Muscle of leg (tissue), 11 donors: ENCODE data around the gene ZNF407. TPM values are rescaled to one million over a fixed set of nuclear protein-coding genes. Genes with fewer than 3 reads are reported as not detected.

Source experiments
- DNase-seq: peaks from one replicate; pipeline ENCODE4 v3.0.0; 2013
- H3K27ac ChIP-seq: one replicate; pipeline ENCODE4 v1.5.1; 2013; ENCODE audit warnings: mild to moderate bottlenecking, low read length, control low read depth
- H3K27me3 ChIP-seq: one replicate; pipeline ENCODE4 v1.6.1; 2013; ENCODE audit warnings: low read length; ENCODE audit not compliant: control insufficient read depth, insufficient read depth
- H3K36me3 ChIP-seq: one replicate; pipeline ENCODE4 v1.6.1; 2013; ENCODE audit warnings: low read length; ENCODE audit not compliant: control insufficient read depth, insufficient read depth
- H3K4me1 ChIP-seq: one replicate; pipeline ENCODE4 v1.6.1; 2013; ENCODE audit warnings: low read length; ENCODE audit not compliant: control insufficient read depth, insufficient read depth
- H3K4me3 ChIP-seq: one replicate; pipeline ENCODE4 v1.5.1; 2013; ENCODE audit warnings: low read length, control low read depth
- H3K9me3 ChIP-seq: replicated peaks from 2 replicates; pipeline ENCODE4 v1.6.1; 2013; ENCODE audit warnings: low read depth, low read length; ENCODE audit not compliant: control insufficient read depth
- WGBS: methylation state at CpG from one replicate; pipeline ENCODE4 v1.1.5; 2013; ENCODE audit warnings: missing lambda C conversion rate; ENCODE audit not compliant: insufficient coverage; 5-methylcytosine and 5-hydroxymethylcytosine counted together
- polyA plus RNA-seq, 8 donors: library from polyadenylated mRNA; unstranded; fragments of 120-200 nt; gene quantifications; one replicate each; pipeline versions ENCODE4 v1.2.1 to v1.2.3, GENCODE V29; 2013; ENCODE audit warnings: inconsistent platforms in 1 of 8, low replicate concordance in 1 of 8; ENCODE audit not compliant: insufficient read length in 8 of 8, insufficient read depth in 1 of 8
- total RNA-seq: library from RNA; stranded (reverse); fragments of 120-200 nt; gene quantifications from one replicate; pipeline ENCODE4 v1.2.4, GENCODE V29; 2013

Gene ZNF407
- total and polyA plus RNA-seq, 9 donors, result 5.3 to 10.7 (median 6.4) TPM

DNA sequence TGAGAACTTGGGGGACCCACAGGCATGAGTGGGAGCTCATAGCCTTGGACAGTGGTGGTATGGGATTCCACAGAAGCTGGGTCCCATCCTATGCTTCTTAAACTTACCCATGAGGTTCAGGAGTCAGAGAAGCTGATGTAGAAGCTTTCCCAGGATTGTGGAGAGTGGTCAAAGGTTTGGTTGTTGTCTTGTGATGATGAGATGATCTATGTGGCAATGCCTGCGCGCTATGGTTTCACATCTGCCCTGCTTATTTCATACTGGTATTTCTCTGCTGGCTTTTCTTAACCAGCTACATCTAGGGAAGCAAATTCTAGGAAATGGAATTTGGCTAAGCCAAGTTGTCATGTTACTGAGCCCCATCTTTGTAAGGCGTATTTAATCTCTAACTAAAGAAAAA is 168.6 kb downstream of the ZNF407 start:
- no peak overlapping the region for H3K4me3 ChIP-seq
- no peaks in the 10 kb centered on the region for H3K36me3 ChIP-seq
- H3K27me3 ChIP-seq, result no peaks in the 10 kb centered on the region
- H3K9me3 ChIP-seq, result no peaks in the 10 kb centered on the region
- no peak overlapping the region for H3K27ac ChIP-seq
- no peak for DNase-seq
- no peaks in the 10 kb centered on the region for H3K4me1 ChIP-seq
- no CpG with 5 or more reads among the region's 3 CpGs for WGBS

GRCh38 chr18:74768096-74768495 is 170.4 kb downstream of the ZNF407 start:
- no peak overlapping the region for H3K27ac ChIP-seq
- no peaks in the 10 kb centered on the region for H3K27me3 ChIP-seq
- no peaks in the 10 kb centered on the region for H3K9me3 ChIP-seq
- no peak overlapping the region for H3K4me3 ChIP-seq
- no peaks in the 10 kb centered on the region for H3K4me1 ChIP-seq
- no peak for DNase-seq
- no CpG with 5 or more reads among the region's 2 CpGs for WGBS
- H3K36me3 ChIP-seq, result no peaks in the 10 kb centered on the region

- no peak overlapping the region for H3K27ac ChIP-seq
- H3K36me3 ChIP-seq, result no peaks in the 10 kb centered on the region
- H3K4me1 ChIP-seq, result no peaks in the 10 kb centered on the region
- no peak overlapping the region for H3K4me3 ChIP-seq
- WGBS, result 80% methylated on average over 1 of the region's 3 CpGs
- no peaks in the 10 kb centered on the region for H3K9me3 ChIP-seq
- no peak for DNase-seq
- no peaks in the 10 kb centered on the region for H3K27me3 ChIP-seq
Measured at GRCh38 chr18:74773171-74773624, 175.5 kb downstream of the ZNF407 start.

DNA sequence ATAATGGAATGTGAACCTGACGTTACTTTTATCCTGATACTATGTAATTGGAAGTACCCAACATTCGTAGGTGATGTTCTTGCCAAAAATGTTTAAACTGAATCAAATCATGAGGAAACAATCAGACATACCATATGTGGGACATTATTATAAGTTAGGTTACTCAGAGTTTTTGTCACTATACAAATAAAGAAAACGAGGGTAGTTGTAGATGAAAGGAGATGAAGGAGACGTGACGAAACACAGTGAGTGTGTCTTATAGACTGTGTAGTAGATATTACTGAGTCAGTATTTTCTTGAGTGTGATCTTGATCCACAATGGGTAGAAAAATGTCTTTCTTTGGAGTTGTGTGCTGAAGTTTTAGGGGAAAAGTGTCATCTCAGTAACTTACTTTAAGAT is 176.8 kb downstream of the ZNF407 start:
- Histone ChIP-seq H3K36me3 (no peaks in the 10 kb centered on the region), H3K27me3 (no peaks in the 10 kb centered on the region), H3K27ac (no peak overlapping the region), H3K9me3 (no peaks in the 10 kb centered on the region), H3K4me3 (no peak overlapping the region), H3K4me1 (no peaks in the 10 kb centered on the region)
- 94% methylated on average over 3 of the region's 5 CpGs for WGBS
- DNase-seq, result no peak

DNA sequence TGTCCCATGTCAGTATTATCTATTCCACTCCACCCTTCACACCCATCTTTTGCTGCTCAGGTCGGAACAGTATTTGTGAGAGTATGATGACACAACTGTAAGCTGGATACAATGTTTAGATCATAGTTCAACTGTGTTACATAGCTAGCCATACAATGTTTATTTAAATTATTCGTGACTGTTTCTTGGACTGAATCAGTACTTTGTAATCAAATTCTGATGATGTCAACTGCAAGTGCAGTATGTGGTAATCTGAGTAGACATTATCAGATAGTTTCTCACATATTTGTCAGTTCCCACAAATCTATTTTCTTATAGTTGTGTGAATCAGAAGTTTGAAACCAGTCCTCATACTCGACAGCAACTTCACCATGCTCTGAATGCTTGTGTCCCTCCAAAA is 177.6 kb downstream of the ZNF407 start:
- Histone ChIP-seq H3K4me1 (no peaks in the 10 kb centered on the region), H3K27me3 (no peaks in the 10 kb centered on the region), H3K4me3 (no peak overlapping the region), H3K9me3 (no peaks in the 10 kb centered on the region), H3K27ac (no peak overlapping the region), H3K36me3 (no peaks in the 10 kb centered on the region)
- WGBS, result no CpG with 5 or more reads among the region's 3 CpGs
- no peak for DNase-seq

DNA sequence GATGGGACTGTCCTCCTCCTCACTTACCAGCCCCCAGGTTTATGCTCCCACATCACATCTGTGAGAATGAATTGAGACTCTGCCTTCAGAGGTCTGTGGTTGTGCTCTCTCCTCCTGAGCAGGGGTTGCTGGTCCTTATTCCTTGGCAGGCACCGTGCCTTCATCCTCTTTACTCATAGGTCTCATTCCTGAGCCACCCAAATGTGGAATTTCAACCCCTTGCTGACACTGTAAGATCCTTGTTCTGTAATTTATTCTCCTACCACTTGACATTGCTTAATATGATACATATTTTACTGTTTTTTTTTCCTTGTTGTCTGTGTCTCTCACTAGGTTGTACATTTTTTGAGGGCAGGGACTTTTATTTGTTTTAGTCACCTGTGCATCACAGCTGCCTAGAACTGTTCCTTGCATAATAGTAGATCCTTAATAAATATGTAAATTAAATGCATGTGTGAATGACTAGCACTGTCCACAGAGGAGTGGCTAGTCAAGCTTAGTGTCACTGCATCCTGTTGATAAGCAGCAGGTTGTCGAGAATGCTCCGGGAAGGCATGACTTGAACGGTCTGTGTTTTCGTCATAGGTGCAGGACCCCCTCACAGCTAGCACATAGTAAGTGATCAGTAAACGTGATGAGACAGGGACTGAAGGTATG is 180.6 kb downstream of the ZNF407 start:
- DNase-seq, result no peak
- Histone ChIP-seq H3K27ac (no peak overlapping the region), H3K27me3 (no peaks in the 10 kb centered on the region), H3K9me3 (no peaks in the 10 kb centered on the region), H3K4me3 (no peak overlapping the region), H3K4me1 (no peaks in the 10 kb centered on the region), H3K36me3 (no peaks in the 10 kb centered on the region)
- 80% methylated on average over 1 of the region's 6 CpGs for WGBS

DNA sequence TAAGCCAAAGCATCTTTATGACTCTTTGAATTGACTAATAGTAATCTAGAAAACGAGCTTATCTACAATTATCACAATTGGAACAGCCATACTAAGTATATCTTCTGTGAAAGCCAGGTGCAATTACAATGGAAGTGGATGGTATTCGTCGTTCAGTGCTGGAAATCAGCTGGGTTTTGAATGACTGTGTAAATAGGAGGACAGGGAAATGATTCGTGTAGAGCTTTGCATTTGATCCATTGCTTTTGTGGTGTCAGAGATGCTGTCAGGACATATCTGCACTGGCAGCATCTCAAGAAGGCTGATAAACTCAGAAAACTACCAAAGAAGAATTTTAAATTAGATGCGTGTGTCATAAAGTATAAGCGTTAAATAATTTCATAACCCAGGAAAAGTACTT is 187.1 kb downstream of the ZNF407 start:
- 61% methylated on average over 3 of the region's 6 CpGs for WGBS
- Histone ChIP-seq H3K4me3 (no peak overlapping the region), H3K27me3 (no peaks in the 10 kb centered on the region)

DNA sequence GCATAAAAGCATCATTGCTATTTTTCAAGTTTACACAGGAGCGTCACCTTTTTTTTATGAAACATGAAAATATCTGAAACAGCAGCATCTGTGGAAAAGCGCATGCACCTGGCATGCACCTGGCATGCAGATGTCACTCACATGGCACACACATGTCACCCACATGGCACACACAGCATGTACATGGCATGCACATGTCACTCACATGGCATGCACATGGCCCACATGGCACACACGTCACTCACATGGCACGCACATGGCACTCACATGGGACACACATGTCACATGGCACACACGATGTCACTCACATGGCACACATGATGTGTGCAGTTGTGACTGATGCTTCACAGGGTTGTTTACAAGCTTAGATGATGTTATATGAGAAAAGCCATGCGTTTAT is 188.0 kb downstream of the ZNF407 start:
- Histone ChIP-seq H3K36me3 (peaks cover 2% of the 10 kb centered on the region), H3K9me3 (no peaks in the 10 kb centered on the region), H3K27ac (no peak overlapping the region), H3K4me1 (no peaks in the 10 kb centered on the region), H3K27me3 (no peaks in the 10 kb centered on the region), H3K4me3 (no peak overlapping the region)
- DNase-seq, result no peak
- 95% methylated on average over 2 of the region's 6 CpGs for WGBS

More for the DNA sequence above, 187.1 kb downstream of the ZNF407 start:
- DNase-seq, result no peak
- Histone ChIP-seq H3K9me3 (no peaks in the 10 kb centered on the region), H3K27ac (no peak overlapping the region), H3K36me3 (peaks cover 2% of the 10 kb centered on the region), H3K4me1 (no peaks in the 10 kb centered on the region)

DNA sequence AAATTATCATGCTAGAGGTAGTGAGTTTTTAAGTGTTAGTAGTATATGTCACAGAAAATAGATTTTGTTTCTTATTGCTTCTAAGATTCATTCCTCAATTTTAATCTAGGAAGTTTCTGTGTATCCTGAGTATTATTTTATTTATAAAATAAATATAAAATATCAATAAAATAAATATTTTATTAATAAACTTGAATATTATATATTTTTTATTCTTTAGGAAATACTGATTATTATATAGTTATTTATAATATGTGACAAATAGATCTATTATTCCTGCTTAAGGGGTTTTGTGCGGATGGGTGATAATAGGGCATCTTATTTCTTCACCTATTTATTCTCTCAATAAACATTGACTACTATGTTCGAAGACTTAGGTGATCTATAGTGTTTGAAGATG is 191.0 kb downstream of the ZNF407 start:
- no peak for DNase-seq
- H3K4me1 ChIP-seq, result no peaks in the 10 kb centered on the region
- H3K4me3 ChIP-seq, result no peak overlapping the region
- no peaks in the 10 kb centered on the region for H3K9me3 ChIP-seq
- H3K36me3 ChIP-seq, result peaks cover 2% of the 10 kb centered on the region
- H3K27me3 ChIP-seq, result no peaks in the 10 kb centered on the region
- no CpG with 5 or more reads among the region's 2 CpGs for WGBS
- no peak overlapping the region for H3K27ac ChIP-seq

DNA sequence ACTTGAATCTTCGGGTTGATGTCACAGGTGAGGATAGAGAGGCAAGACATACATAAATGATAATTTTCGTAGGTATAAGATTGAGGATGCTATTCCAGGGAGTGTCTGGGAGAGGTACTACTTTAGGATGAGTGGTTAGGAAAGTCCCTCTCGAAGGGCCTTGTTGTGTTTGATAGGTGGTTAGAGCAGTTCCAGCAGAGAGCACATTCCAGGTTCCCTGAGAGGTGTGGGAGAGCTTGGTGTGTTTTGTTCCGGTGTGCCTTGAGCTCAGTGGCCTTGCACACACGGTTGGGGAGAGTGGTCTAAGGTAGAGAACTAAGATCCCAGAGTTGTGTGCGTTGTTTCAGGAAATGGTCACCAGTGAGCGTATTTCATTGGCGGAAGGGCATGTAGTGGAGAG is 191.4 kb downstream of the ZNF407 start:
- peaks cover 2% of the 10 kb centered on the region for H3K36me3 ChIP-seq
- WGBS, result 97% methylated on average over 8 of the region's 8 CpGs
- DNase-seq, result no peak
- no peaks in the 10 kb centered on the region for H3K27me3 ChIP-seq
- H3K4me3 ChIP-seq, result no peak overlapping the region
- no peak overlapping the region for H3K27ac ChIP-seq
- H3K4me1 ChIP-seq, result no peaks in the 10 kb centered on the region
- H3K9me3 ChIP-seq, result no peaks in the 10 kb centered on the region

DNA sequence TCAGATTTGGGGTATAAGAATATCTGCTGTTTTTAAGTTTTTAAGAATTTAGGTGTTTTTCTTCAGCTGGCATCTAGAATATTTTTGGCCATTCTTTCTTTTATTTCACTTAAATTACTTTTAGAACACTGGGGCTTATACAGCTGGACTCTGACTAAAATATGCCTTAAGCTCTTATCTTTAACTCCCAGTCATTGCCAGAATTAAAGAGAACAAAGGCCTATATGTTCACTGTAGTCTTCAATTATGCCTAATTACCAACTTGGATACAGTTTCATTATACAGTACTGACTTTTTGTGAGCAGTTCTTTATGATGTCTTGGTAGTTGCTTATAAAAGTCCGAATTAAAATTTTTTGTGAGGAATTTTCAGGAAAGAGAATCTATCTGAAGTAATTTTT is 192.8 kb downstream of the ZNF407 start:
- WGBS, result no CpG with 5 or more reads among the region's 1 CpG
- no peak for DNase-seq
- H3K36me3 ChIP-seq, result peaks cover 2% of the 10 kb centered on the region
- H3K27ac ChIP-seq, result no peak overlapping the region
- H3K4me1 ChIP-seq, result no peaks in the 10 kb centered on the region
- H3K4me3 ChIP-seq, result no peak overlapping the region
- H3K9me3 ChIP-seq, result no peaks in the 10 kb centered on the region
- H3K27me3 ChIP-seq, result no peaks in the 10 kb centered on the region
